Measurements from ENCODE around the gene MCM6.
"Not testable (repeated sequence)": the region's sequence is repeated elsewhere in the genome, so short reads cannot be mapped to it uniquely, and the experiment has no call there.

The MCM6 gene

GRCh38 chr2:135820003-135820618 lies 56.1 kb downstream of the MCM6 start:
- H3K9me3 ChIP-seq (ENCODE audit: insufficient read depth, low read depth, low read length), result 0 out of 2 replicates have a peak, but pooled peaks cover 2% of the 10 kb centered on the region
- no peak overlapping the region for H3K4me3 ChIP-seq (ENCODE audit: low read length)
- H3K36me3 ChIP-seq (ENCODE audit: insufficient read depth, low read length), result no peaks in the 10 kb centered on the region
- H3K4me1 ChIP-seq (ENCODE audit: insufficient read depth, low read length), result no peaks in the 10 kb centered on the region
- H3K9ac ChIP-seq (ENCODE audit: low read depth, low read length), result no peak overlapping the region
- H3K27me3 ChIP-seq (ENCODE audit: insufficient read depth, low read length), result no peaks in the 10 kb centered on the region
- H3K27ac ChIP-seq (ENCODE audit: low read depth, low read length), result no peak overlapping the region
- 77% methylated on average over 9 of the region's 9 CpGs for WGBS

- no peaks in the 10 kb centered on the region for H3K27me3 ChIP-seq (ENCODE audit: insufficient read depth, low read length)
- no peak overlapping the region for H3K27ac ChIP-seq (ENCODE audit: low read depth, low read length)
- H3K9me3 ChIP-seq (ENCODE audit: insufficient read depth, low read depth, low read length), result 0 out of 2 replicates have a peak, but pooled peaks cover 2% of the 10 kb centered on the region
- H3K4me3 ChIP-seq (ENCODE audit: low read length), result no peak overlapping the region
- H3K36me3 ChIP-seq (ENCODE audit: insufficient read depth, low read length), result no peaks in the 10 kb centered on the region
- H3K4me1 ChIP-seq (ENCODE audit: insufficient read depth, low read length), result no peaks in the 10 kb centered on the region
- WGBS, result 84% methylated on average over 8 of the region's 8 CpGs
- no peak overlapping the region for H3K9ac ChIP-seq (ENCODE audit: low read depth, low read length)
These were observed 57.2 kb downstream of the MCM6 start for GRCh38 chr2:135818937-135819610.

- no peaks in the 10 kb centered on the region for H3K27me3 ChIP-seq (ENCODE audit: insufficient read depth, low read length)
- H3K36me3 ChIP-seq (ENCODE audit: insufficient read depth, low read length), result no peaks in the 10 kb centered on the region
- H3K9me3 ChIP-seq (ENCODE audit: insufficient read depth, low read depth, low read length), result 0 out of 2 replicates have a peak, but pooled peaks cover under 1% of the 10 kb centered on the region
- WGBS, result 91% methylated on average over 4 of the region's 4 CpGs
- no peak overlapping the region for H3K27ac ChIP-seq (ENCODE audit: low read depth, low read length)
- H3K4me3 ChIP-seq (ENCODE audit: low read length), result no peak overlapping the region
- no peak overlapping the region for H3K9ac ChIP-seq (ENCODE audit: low read depth, low read length)
- no peaks in the 10 kb centered on the region for H3K4me1 ChIP-seq (ENCODE audit: insufficient read depth, low read length)
These were observed 58.3 kb downstream of the MCM6 start for GRCh38 chr2:135817951-135818350.

- Histone ChIP-seq H3K4me3 (ENCODE audit: low read length) (no peak overlapping the region), H3K27ac (ENCODE audit: low read depth, low read length) (no peak overlapping the region), H3K27me3 (ENCODE audit: insufficient read depth, low read length) (no peaks in the 10 kb centered on the region), H3K36me3 (ENCODE audit: insufficient read depth, low read length) (no peaks in the 10 kb centered on the region), H3K9ac (ENCODE audit: low read depth, low read length) (no peak overlapping the region), H3K9me3 (ENCODE audit: insufficient read depth, low read depth, low read length) (no peaks in the 10 kb centered on the region), H3K4me1 (ENCODE audit: insufficient read depth, low read length) (no peaks in the 10 kb centered on the region)
- 89% methylated on average over 18 of the region's 18 CpGs for WGBS
These were observed 58.8 kb downstream of the MCM6 start for GRCh38 chr2:135817466-135817865.

- Histone ChIP-seq H3K9ac (ENCODE audit: low read depth, low read length) (no peak overlapping the region), H3K4me1 (ENCODE audit: insufficient read depth, low read length) (no peaks in the 10 kb centered on the region), H3K36me3 (ENCODE audit: insufficient read depth, low read length) (no peaks in the 10 kb centered on the region), H3K27ac (ENCODE audit: low read depth, low read length) (no peak overlapping the region), H3K27me3 (ENCODE audit: insufficient read depth, low read length) (no peaks in the 10 kb centered on the region), H3K4me3 (ENCODE audit: low read length) (no peak overlapping the region), H3K9me3 (ENCODE audit: insufficient read depth, low read depth, low read length) (no peaks in the 10 kb centered on the region)
- WGBS, result 90% methylated on average over 2 of the region's 3 CpGs
These were observed 61.0 kb downstream of the MCM6 start for GRCh38 chr2:135815269-135815668.

GRCh38 chr2:135812907-135813511 lies 63.2 kb downstream of the MCM6 start:
- Histone ChIP-seq H3K9ac (ENCODE audit: low read depth, low read length) (no peak overlapping the region), H3K4me3 (ENCODE audit: low read length) (no peak overlapping the region), H3K9me3 (ENCODE audit: insufficient read depth, low read depth, low read length) (no peaks in the 10 kb centered on the region), H3K36me3 (ENCODE audit: insufficient read depth, low read length) (no peaks in the 10 kb centered on the region), H3K4me1 (ENCODE audit: insufficient read depth, low read length) (no peaks in the 10 kb centered on the region), H3K27me3 (ENCODE audit: insufficient read depth, low read length) (no peaks in the 10 kb centered on the region), H3K27ac (ENCODE audit: low read depth, low read length) (no peak overlapping the region)
- 85% methylated on average over 2 of the region's 2 CpGs for WGBS

GRCh38 chr2:135807874-135808273 lies 68.4 kb downstream of the MCM6 start:
- WGBS, result 98% methylated on average over 3 of the region's 3 CpGs
- not testable (repeated sequence) for H3K4me3 ChIP-seq (ENCODE audit: low read length); H3K27me3 ChIP-seq (ENCODE audit: insufficient read depth, low read length); H3K4me1 ChIP-seq (ENCODE audit: insufficient read depth, low read length); H3K9ac ChIP-seq (ENCODE audit: low read depth, low read length); H3K36me3 ChIP-seq (ENCODE audit: insufficient read depth, low read length); H3K9me3 ChIP-seq (ENCODE audit: insufficient read depth, low read depth, low read length); H3K27ac ChIP-seq (ENCODE audit: low read depth, low read length)

- no peak overlapping the region for H3K9ac ChIP-seq (ENCODE audit: low read depth, low read length)
- WGBS, result 87% methylated on average over 2 of the region's 2 CpGs
- no peaks in the 10 kb centered on the region for H3K36me3 ChIP-seq (ENCODE audit: insufficient read depth, low read length)
- H3K27ac ChIP-seq (ENCODE audit: low read depth, low read length), result no peak overlapping the region
- H3K9me3 ChIP-seq (ENCODE audit: insufficient read depth, low read depth, low read length), result peaks cover 15% of the 10 kb centered on the region
- no peak overlapping the region for H3K4me3 ChIP-seq (ENCODE audit: low read length)
- no peaks in the 10 kb centered on the region for H3K4me1 ChIP-seq (ENCODE audit: insufficient read depth, low read length)
- no peaks in the 10 kb centered on the region for H3K27me3 ChIP-seq (ENCODE audit: insufficient read depth, low read length)
These were observed 73.0 kb downstream of the MCM6 start for GRCh38 chr2:135803278-135803677.

- WGBS, result 62% methylated on average over 3 of the region's 3 CpGs
- Histone ChIP-seq H3K4me1 (ENCODE audit: insufficient read depth, low read length) (no peaks in the 10 kb centered on the region), H3K4me3 (ENCODE audit: low read length) (no peak overlapping the region), H3K27me3 (ENCODE audit: insufficient read depth, low read length) (no peaks in the 10 kb centered on the region), H3K36me3 (ENCODE audit: insufficient read depth, low read length) (no peaks in the 10 kb centered on the region), H3K9ac (ENCODE audit: low read depth, low read length) (no peak overlapping the region), H3K27ac (ENCODE audit: low read depth, low read length) (no peak overlapping the region), H3K9me3 (ENCODE audit: insufficient read depth, low read depth, low read length) (peaks cover 15% of the 10 kb centered on the region)
These were observed 73.9 kb downstream of the MCM6 start for GRCh38 chr2:135802350-135802749.

- H3K36me3 ChIP-seq (ENCODE audit: insufficient read depth, low read length), result no peaks in the 10 kb centered on the region
- no peak overlapping the region for H3K9ac ChIP-seq (ENCODE audit: low read depth, low read length)
- 87% methylated on average over 9 of the region's 9 CpGs for WGBS
- H3K4me3 ChIP-seq (ENCODE audit: low read length), result no peak overlapping the region
- no peaks in the 10 kb centered on the region for H3K4me1 ChIP-seq (ENCODE audit: insufficient read depth, low read length)
- H3K27ac ChIP-seq (ENCODE audit: low read depth, low read length), result no peak overlapping the region
- no peaks in the 10 kb centered on the region for H3K27me3 ChIP-seq (ENCODE audit: insufficient read depth, low read length)
- peaks cover 15% of the 10 kb centered on the region for H3K9me3 ChIP-seq (ENCODE audit: insufficient read depth, low read depth, low read length)
These were observed 75.5 kb downstream of the MCM6 start for GRCh38 chr2:135800513-135801460.

GRCh38 chr2:135799738-135800137 lies 76.5 kb downstream of the MCM6 start:
- H3K27ac ChIP-seq (ENCODE audit: low read depth, low read length), result no peak overlapping the region
- H3K9ac ChIP-seq (ENCODE audit: low read depth, low read length), result no peak overlapping the region
- no peaks in the 10 kb centered on the region for H3K27me3 ChIP-seq (ENCODE audit: insufficient read depth, low read length)
- H3K4me1 ChIP-seq (ENCODE audit: insufficient read depth, low read length), result no peaks in the 10 kb centered on the region
- H3K36me3 ChIP-seq (ENCODE audit: insufficient read depth, low read length), result no peaks in the 10 kb centered on the region
- H3K4me3 ChIP-seq (ENCODE audit: low read length), result no peak overlapping the region
- peaks cover 15% of the 10 kb centered on the region for H3K9me3 ChIP-seq (ENCODE audit: insufficient read depth, low read depth, low read length)
- 33% methylated on average over 2 of the region's 2 CpGs for WGBS
